Astrocyte of the cerebellum (primary cell): ENCODE measurements around the gene FAM180A.
"Not testable (repeated sequence)": the region's sequence is repeated elsewhere in the genome, so short reads cannot be mapped to it uniquely, and the experiment has no call there.

ENCODE experiments used
- DNase-seq: peaks from one replicate; pipeline ENCODE4 v3.0.0-alpha.2; 2011; ENCODE audit warnings: low read depth
- H3K4me3 ChIP-seq: 2 replicates; pipeline ENCODE4 v1.5.1; 2011; ENCODE audit warnings: mild to moderate bottlenecking, low read depth, low read length, moderate library complexity
- in situ Hi-C: cut with HindIII; loops from 2 replicates; pipeline ENCODE4 v1.10.0; 2017; ENCODE audit warnings: low sequenced_read_pairs
- TF ChIP-seq, protein P1 (sequence below): IDR thresholded peaks from 2 replicates; pipeline ENCODE4 v1.5.1; 2012; ENCODE audit warnings: low read length, low read depth, moderate library complexity, mild to moderate bottlenecking; ENCODE audit errors: missing control alignments

FAM180A gene

DNA sequence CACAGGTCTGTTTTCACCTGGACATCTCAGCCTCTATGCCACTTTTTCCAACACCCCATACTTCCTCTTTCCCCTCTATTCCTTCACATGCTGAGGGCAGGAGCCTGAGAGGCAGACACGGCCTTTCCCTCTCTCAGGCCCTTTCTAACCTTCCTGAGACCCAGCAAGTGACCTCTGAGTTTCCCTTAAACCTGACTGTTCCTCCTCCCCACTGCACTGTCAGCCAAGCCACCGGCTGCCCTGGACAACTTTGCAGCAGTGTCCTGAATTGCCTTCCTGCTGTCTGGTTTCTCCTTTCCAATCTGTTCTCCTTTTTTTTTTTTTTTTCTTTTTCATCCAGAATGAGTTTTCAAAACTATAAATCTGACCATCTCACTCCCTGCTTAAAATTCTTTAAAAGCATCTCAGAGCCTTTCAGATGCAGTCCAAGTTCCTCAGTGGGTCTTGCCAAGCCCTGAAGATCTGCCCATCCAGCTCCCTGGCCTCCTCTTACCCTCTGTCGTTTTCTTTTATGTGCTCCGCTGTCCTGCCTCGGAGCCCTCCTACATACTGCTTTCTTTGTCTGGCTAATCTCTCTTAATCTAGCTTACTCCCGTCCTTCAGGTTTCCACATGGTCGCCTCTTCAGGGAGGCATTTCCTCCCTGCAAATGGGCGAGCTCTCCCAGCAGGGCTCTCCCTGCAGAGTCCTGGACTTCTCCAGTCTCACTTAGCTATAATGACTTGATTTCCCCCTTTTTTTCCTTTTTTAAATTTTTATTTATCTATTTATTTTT, 51.1 kb downstream of the FAM180A start:
- in situ Hi-C loops: no loop called here
- DNase-seq: no peak
- TF ChIP-seq, protein P1, sequence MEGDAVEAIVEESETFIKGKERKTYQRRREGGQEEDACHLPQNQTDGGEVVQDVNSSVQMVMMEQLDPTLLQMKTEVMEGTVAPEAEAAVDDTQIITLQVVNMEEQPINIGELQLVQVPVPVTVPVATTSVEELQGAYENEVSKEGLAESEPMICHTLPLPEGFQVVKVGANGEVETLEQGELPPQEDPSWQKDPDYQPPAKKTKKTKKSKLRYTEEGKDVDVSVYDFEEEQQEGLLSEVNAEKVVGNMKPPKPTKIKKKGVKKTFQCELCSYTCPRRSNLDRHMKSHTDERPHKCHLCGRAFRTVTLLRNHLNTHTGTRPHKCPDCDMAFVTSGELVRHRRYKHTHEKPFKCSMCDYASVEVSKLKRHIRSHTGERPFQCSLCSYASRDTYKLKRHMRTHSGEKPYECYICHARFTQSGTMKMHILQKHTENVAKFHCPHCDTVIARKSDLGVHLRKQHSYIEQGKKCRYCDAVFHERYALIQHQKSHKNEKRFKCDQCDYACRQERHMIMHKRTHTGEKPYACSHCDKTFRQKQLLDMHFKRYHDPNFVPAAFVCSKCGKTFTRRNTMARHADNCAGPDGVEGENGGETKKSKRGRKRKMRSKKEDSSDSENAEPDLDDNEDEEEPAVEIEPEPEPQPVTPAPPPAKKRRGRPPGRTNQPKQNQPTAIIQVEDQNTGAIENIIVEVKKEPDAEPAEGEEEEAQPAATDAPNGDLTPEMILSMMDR: no peak

DNA sequence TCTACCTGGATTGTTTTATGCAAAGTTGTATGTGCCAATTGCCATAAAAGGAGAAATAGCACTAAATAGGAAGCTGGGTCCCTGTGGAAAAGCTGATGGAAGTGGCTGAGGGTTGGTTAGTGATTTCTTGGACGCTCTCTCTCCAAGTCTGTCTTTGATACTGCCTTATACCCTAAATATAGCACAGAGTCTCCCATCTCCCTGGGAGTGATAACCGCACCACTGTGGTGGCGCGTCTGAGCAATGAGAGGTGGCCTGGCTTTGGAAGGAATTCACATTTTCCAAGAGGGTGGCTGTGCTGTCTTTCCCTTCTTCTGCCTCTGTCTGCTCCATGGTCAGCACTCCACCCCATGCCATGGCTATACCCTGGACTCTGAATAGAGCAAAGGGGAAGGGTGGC, 55.1 kb downstream of the FAM180A start:
- no peak overlapping the region for H3K4me3 ChIP-seq
- in situ Hi-C loops: no loop called here
- no peak for DNase-seq
- TF ChIP-seq, protein P1: no peak

More for the DNA sequence above, 51.1 kb downstream of the FAM180A start:
- no peak overlapping the region for H3K4me3 ChIP-seq

DNA sequence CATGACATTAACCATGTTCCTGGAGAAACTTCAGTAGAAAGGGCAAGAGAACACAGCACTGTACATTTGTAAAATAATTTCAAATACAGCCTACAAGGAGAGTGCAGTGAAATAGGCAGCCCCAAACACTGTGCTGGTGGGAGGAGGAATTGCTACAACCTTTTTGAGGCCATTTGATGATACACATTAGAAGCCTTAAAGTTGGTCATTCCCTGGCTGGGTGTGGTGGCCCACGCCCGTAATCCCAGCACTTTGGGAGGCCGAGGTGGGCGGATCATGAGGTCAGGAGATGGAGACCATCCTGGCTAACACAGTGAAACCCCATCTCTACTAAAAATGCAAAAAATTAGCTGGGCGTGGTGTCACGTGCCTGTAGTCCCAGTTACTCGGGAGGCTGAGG, 56.0 kb downstream of the FAM180A start:
- in situ Hi-C loops, DNase-seq, H3K4me3 ChIP-seq: not testable (repeated sequence)

DNA sequence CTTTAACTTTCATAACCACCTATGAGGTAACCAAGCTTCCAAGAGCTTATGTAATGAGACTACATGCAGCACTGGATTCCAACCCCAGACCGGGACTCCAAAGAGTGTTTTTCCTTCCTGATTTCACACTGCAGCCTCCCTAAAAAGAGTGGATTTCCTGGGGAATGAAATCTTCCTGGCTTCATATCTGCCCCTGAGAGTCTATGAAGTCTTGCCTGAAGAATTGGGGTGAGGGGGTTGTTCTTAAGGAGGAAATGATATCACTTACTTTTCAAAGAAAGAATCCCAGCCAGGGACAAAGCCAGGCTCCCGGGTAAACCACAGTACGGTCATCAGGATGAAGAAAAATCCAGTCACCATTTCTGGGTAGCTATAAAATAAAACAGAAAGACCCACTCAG, 56.6 kb downstream of the FAM180A start:
- TF ChIP-seq, protein P1: no peak
- DNase-seq: no peak
- no peak overlapping the region for H3K4me3 ChIP-seq
- in situ Hi-C loops: no loop called here

DNA sequence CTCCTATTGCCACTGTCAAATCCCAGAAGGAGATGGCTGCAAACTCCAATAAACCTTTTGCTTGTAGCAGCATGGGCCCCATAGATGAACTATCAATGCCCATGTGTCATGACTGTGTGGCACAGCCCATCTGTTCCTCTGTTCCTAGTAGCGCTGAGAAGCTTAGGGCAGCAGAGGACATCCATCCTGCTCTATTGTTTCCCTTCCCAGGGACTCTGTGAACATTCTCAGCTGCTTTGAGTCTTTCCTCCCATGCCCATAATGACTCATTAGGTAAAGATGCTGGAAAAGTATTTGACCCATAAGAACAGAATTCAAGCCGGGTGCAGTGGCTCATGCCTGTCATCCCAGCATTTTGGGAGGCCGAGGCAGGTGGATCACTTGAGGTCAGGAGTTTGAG, 58.0 kb downstream of the FAM180A start:
- DNase-seq: no peak
- TF ChIP-seq, protein P1: no peak
- in situ Hi-C loops: no loop called here
- H3K4me3 ChIP-seq: no peak overlapping the region

DNA sequence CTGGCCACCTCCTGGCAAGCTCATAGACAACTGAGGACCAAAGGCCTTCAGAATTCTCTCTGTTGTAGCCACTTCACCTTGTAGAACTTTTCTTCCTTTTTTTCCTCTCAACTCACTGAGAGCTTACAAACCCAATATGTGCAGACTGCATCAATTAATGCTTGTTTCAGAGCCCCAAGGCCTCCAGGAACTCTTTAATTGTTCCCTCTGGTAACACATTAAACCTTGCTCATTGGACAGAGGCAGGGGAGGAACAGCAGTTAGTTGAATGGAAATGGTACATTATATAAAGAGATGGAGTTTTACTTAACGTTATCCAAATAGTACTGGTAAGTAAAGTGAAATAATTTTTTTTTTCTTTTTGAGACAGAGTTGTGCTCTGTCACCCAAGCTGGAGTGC, 61.1 kb downstream of the FAM180A start:
- no peak overlapping the region for H3K4me3 ChIP-seq
- TF ChIP-seq, protein P1: no peak
- DNase-seq: no peak
- in situ Hi-C loops: no loop called here

DNA sequence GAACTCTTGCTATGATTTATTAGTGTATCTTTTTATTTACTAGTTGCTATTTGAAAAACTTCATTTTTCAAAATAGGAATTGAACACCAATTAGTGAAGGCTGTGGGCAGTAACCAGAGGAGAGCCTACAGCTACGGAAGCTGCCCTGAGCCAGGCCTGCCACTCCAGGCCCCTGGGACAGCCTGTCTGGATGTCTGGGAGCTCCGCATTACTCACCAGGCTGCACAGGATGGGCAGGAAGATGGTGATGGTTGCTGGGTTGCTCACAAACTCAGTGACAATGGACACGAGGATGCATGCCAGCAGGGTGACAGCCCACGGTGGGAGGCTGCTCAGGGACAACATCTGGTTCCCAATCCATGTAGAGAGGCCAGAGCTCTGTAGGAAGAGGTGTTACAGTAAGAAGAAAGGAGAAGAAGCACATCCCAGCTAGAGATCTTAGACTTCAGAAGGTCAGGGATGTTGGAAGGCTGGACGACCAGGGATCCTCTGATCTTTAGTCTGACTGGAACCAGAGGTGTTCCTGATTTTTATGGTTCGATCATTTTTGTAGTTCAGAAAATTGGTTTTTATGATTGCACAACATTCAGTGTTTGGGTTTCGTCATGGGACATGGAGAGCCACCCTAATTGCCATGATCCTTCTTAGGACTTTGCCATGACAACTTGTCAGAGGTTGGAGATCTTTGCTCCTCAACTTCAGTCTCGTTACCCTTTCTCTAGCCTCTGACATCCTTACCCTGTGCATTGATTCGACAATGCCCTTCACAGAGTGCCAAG, 63.1 kb downstream of the FAM180A start:
- TF ChIP-seq, protein P1: no peak
- H3K4me3 ChIP-seq: no peak overlapping the region
- in situ Hi-C loops: no loop called here
- no peak for DNase-seq
